IPS DF 6.9 (cell line): ENCODE data around the gene AFAP1.

Experiments used
- DNase-seq: peaks from one replicate; pipeline ENCODE4 v3.0.0-alpha.2; 2013; ENCODE audit warnings: low read depth, low spot score
- H3K27ac ChIP-seq: one replicate; pipeline ENCODE4 v1.5.1; 2013; ENCODE audit warnings: low read length, control low read depth
- H3K27me3 ChIP-seq: 2 replicates; pipeline ENCODE4 v1.6.1; 2013; ENCODE audit warnings: mild to moderate bottlenecking, low read length; ENCODE audit not compliant: control insufficient read depth, insufficient read depth
- H3K36me3 ChIP-seq: 2 replicates; pipeline ENCODE4 v1.6.1; 2013; ENCODE audit warnings: low read length; ENCODE audit not compliant: control insufficient read depth, insufficient read depth
- H3K4me1 ChIP-seq: 2 replicates; pipeline ENCODE4 v1.6.1; 2013; ENCODE audit warnings: low read length; ENCODE audit not compliant: control insufficient read depth, insufficient read depth
- H3K4me3 ChIP-seq: 2 replicates; pipeline ENCODE4 v1.5.1; 2013; ENCODE audit warnings: mild to moderate bottlenecking, low read length
- H3K9me3 ChIP-seq: 2 replicates; pipeline ENCODE4 v1.6.1; 2013; ENCODE audit warnings: low read length, inconsistent platforms; ENCODE audit not compliant: control insufficient read depth, insufficient read depth
- WGBS: extraction: QIAGEN DNeasy Blood & Tissue Kit; methylation state at CpG from one replicate; pipeline ENCODE4 v1.1.7; 2013; ENCODE audit warnings: mixed read lengths, missing lambda C conversion rate; ENCODE audit not compliant: insufficient read length, insufficient coverage; 5-methylcytosine and 5-hydroxymethylcytosine counted together

The AFAP1 gene

DNA sequence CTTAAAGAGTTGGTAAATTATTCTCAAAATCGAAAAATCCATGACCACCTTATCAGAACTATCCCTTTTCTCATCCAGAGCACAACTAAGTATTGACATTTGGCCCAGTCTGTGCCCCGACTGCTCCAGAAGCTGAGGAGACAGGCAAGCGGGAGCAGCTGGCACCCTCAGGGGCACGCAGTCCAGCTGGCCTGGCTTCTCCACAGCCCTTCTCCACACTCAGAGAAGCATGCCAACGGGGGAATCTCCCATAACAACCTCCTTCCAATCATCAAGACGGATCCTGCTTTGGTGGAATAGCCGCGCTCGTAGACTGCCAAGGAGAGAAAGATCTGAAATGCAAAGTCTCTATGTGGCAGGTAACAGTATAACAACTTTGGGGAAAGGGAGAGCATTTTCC lies 85.4 kb downstream of the AFAP1 start:
- H3K4me3 ChIP-seq = no peak overlapping the region
- H3K36me3 ChIP-seq = no peaks in the 10 kb centered on the region; the same call in 1 of the 2 replicates
- peaks cover 3% of the 10 kb centered on the region; the same call in 1 of the 2 replicates for H3K4me1 ChIP-seq
- WGBS = no CpG with 5 or more reads among the region's 9 CpGs
- H3K9me3 ChIP-seq = no peaks in the 10 kb centered on the region
- DNase-seq = no peak
- H3K27me3 ChIP-seq = no peaks in the 10 kb centered on the region
- no peak overlapping the region for H3K27ac ChIP-seq

DNA sequence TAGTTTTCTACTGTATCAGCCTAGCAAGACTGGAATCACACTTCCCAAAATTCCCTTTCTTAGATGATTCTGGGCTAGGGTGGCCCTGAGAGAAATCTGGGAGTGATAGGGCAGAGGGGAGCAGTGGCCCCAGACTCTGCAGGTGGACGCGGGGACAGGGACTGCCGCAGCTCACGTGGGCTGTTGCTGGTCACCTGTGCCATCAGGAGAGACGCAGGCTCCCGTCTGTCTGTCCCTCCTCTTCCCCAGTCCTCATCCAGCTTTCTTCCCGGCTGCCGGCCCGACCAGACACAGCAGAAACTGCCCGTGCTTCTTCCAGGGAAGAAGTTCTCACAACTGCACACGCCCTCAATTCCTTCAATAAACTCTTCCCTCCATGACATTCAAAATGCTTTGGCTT lies 86.4 kb downstream of the AFAP1 start:
- H3K27me3 ChIP-seq = no peaks in the 10 kb centered on the region
- H3K36me3 ChIP-seq = no peaks in the 10 kb centered on the region; the same call in 1 of the 2 replicates
- no peak for DNase-seq
- no peak overlapping the region for H3K4me3 ChIP-seq
- no peak overlapping the region for H3K27ac ChIP-seq
- H3K9me3 ChIP-seq = no peaks in the 10 kb centered on the region
- WGBS = no CpG with 5 or more reads among the region's 11 CpGs
- H3K4me1 ChIP-seq = peaks cover 3% of the 10 kb centered on the region; the same call in 1 of the 2 replicates

DNA sequence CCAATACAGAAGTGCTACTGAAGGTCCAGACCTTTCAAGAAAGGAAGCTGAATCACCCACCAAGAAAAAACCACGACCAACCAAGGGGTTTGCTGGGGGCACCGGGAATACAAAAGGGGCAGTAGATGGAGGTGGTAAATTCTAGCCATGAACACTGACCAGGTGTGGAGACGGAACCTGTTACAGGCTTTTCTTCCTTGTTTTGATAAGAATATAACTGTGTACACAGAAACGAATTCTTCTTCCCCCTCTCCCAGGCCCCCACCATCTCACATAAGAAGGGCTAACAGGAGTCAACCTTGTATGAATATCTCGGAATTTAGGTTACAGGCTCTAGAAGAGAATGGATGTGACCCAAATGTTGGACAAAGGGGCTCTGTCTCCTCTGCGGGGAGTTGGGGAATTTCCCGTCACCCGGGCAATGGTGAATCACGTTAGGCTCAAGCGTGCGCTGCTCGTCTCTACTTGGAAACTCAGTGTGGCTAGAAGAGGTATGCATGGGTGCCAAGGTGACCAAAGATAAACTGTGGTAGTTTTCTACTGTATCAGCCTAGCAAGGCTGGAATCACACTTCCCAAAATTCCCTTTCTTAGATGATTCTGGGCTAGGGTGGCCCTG lies 87.0 kb downstream of the AFAP1 start:
- no CpG with 5 or more reads among the region's 12 CpGs for WGBS
- no peak for DNase-seq
- no peak overlapping the region for H3K4me3 ChIP-seq
- no peak overlapping the region for H3K27ac ChIP-seq
- H3K9me3 ChIP-seq = no peaks in the 10 kb centered on the region
- no peaks in the 10 kb centered on the region for H3K27me3 ChIP-seq
- H3K4me1 ChIP-seq = peaks cover 3% of the 10 kb centered on the region; the same call in 1 of the 2 replicates
- H3K36me3 ChIP-seq = no peaks in the 10 kb centered on the region; the same call in 1 of the 2 replicates

DNA sequence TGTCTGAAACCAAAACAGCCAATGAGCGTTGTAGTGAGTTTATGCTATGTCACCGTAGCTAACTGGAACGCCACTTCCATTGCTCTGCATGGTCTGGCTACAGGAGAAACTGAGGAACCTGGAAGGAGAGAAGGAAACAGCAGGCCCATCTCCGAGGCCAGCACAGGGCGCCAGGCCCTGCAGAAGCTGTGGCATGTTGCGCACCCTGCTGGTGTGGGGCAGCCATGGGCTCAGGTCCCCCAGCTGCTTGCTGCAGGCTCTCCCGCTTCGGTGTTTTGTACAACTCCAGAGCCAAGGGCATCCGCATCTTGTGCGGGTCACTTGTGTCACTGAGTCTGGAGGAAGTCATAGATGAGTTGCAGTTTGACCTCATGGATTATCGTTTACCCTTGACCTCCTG lies 89.2 kb downstream of the AFAP1 start:
- Histone ChIP-seq H3K27me3 (no peaks in the 10 kb centered on the region), H3K27ac (no peak overlapping the region), H3K4me3 (no peak overlapping the region), H3K9me3 (no peaks in the 10 kb centered on the region), H3K36me3 (no peaks in the 10 kb centered on the region; the same call in 1 of the 2 replicates), H3K4me1 (no peaks in the 10 kb centered on the region)
- no CpG with 5 or more reads among the region's 11 CpGs for WGBS
- no peak for DNase-seq

DNA sequence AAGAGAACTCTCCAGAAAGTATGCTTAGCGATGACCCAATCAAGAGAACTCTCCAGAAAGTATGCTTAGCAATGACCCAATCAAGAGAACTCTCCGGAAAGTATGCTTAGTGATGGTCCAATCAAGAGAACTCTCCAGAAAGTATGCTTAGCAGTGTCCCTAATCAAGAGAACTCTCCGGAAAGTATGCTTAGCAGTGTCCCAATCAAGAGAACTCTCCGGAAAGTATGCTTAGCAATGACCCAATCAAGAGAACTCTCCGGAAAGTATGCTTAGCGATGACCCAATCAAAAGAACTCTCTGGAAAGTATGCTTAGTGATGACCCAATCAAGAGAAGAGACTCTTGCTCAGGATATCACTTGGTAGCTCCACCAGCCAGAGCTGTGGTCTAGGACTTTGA lies 92.5 kb downstream of the AFAP1 start:
- Histone ChIP-seq H3K9me3 (no peaks in the 10 kb centered on the region), H3K27ac (no peak overlapping the region), H3K36me3 (no peaks in the 10 kb centered on the region), H3K4me3 (no peak overlapping the region), H3K27me3 (no peaks in the 10 kb centered on the region), H3K4me1 (no peaks in the 10 kb centered on the region)
- WGBS = no CpG with 5 or more reads among the region's 6 CpGs
- no peak for DNase-seq

DNA sequence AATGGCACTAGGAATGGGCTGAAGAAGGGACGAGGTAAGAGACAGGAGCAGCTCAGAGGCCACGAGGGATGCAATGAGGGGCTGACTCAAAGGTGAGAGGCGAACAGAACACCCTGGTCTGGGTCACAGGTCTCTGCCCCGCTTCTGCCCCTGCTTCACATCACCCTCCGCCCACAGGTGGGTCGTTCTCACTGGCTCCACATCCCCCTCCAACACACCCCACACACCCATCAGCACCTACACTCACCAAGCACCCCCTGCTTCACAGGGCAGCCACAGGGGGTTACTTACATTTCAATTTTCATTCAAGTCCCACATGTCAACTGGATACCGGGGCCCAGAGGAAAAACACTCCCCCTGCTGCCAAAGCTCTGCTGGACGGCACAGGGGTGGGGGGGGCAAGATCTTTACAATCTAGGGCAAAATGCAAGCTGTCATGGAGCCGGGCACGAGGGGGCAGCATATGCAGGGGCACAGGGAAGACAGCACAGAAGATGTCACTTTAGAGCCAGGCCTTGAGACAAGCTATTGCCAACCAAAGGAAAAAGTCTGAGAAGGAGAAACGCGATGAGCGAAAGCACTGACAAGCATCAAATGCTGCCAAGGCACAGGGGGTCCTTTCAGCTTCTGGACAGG lies 94.0 kb downstream of the AFAP1 start:
- Histone ChIP-seq H3K4me3 (no peak overlapping the region), H3K4me1 (no peaks in the 10 kb centered on the region), H3K9me3 (no peaks in the 10 kb centered on the region), H3K36me3 (no peaks in the 10 kb centered on the region), H3K27me3 (no peaks in the 10 kb centered on the region), H3K27ac (no peak overlapping the region)
- no CpG with 5 or more reads among the region's 13 CpGs for WGBS
- no peak for DNase-seq

DNA sequence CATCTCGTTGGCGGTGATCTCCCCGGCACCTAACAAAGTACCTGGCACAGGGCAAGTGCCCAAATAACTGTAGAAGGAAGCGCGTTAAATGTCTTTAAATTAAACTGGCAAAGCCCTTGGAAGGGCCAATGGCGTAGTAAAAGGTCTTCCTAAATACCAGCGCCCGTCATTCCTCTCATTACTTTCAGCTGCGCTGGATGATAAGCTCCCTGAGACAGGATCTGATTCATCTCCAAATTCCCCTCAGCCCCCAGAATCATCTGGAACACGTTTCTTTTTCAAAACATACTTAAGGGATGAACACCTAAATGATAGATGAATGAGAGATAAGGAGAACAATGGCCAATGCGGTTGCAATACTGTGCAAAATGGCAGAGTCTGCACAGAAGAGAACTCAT lies 95.1 kb downstream of the AFAP1 start:
- no peak overlapping the region for H3K27ac ChIP-seq

DNA sequence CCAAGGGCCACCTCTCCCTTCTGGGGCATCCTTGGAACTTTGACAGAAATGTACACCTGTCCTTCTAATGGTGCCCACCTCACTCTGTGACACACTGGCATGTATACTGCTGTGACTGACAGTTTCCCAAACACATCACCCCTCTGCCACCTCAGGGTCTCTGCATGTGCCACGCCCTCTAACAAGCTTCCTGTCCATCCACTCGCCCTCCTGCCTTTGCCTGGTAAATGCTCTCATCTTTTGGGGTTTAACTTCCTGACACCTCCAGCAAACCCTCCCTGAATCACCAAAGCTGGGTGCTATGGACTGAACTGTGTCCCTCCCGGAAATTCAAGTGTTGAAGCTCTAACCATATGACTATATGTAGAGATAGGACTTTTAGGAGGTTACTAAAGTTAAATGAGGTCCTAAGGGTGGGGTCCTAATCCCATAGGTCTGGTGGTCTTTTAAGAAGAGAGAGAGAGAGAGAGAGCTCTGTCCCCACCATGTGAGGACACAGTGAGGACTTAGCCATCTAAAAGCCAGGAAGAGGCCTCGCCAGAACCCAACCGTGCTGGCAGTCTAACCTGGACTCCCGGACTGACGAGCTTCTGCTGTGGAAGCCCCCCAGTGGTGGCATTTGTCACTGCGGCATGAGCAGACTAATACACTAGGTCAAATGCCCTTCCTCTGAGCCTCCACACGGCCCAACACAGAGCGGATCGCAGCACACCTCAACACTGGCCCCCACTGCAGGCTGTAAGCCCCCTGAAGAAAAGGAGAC lies 95.6 kb downstream of the AFAP1 start:
- H3K4me1 ChIP-seq = no peaks in the 10 kb centered on the region
- no peaks in the 10 kb centered on the region for H3K36me3 ChIP-seq
- peak; percentile 64 for DNase-seq
- no peaks in the 10 kb centered on the region for H3K9me3 ChIP-seq
- H3K4me3 ChIP-seq = no peak overlapping the region
- no CpG with 5 or more reads among the region's 11 CpGs for WGBS
- no peak overlapping the region for H3K27ac ChIP-seq
- no peaks in the 10 kb centered on the region for H3K27me3 ChIP-seq

More for the DNA sequence above, 95.1 kb downstream of the AFAP1 start:
- no peaks in the 10 kb centered on the region for H3K9me3 ChIP-seq
- no peak for DNase-seq
- no peaks in the 10 kb centered on the region for H3K27me3 ChIP-seq
- no CpG with 5 or more reads among the region's 11 CpGs for WGBS
- no peaks in the 10 kb centered on the region for H3K36me3 ChIP-seq
- H3K4me1 ChIP-seq = no peaks in the 10 kb centered on the region
- H3K4me3 ChIP-seq = no peak overlapping the region

DNA sequence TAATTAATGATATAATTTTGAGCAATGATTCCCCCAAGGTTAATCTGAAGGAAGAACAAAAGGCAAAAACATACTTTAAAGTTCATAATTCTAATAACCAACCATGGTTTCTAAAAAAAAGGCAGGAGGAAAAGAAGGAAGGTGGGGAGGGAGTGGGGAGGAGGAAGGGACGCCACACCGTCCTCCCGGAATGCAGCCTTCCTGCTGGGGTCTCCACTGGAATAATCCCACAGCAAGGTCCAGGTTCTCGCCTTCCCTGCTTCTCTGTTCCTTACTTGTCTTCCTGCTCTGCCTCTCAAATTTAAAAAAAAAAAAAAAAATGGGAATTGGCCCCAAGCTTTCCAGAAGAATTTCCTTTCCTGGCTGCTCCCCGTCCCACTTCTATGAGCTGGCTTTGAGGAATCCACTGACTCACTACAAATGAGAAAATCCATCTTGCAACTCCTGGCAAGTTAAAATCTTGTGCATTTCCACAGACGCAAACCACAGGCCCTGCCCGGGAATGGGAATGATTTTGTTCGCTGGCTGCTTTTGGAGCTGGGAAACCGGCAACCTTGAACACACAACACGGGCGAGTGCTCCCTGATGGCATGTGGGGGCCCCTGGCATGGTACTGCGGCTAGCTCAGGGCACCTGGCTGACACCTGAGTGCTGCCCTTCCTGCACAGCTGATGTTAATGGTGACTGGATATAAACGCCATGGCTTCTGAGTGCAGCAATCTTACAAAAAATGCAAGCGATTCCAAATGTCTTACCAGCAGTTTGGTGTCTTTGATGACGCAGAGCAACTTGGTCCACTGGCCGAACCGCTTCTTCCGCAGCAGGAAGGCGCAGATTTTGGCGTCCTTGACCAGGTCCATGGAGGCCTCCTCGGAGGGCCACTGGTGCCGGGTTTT lies 97.0 kb downstream of the AFAP1 start:
- Histone ChIP-seq H3K4me3 (no peak overlapping the region), H3K36me3 (no peaks in the 10 kb centered on the region), H3K27ac (no peak overlapping the region), H3K27me3 (no peaks in the 10 kb centered on the region), H3K9me3 (no peaks in the 10 kb centered on the region), H3K4me1 (no peaks in the 10 kb centered on the region)
- no CpG with 5 or more reads among the region's 22 CpGs for WGBS
- DNase-seq = no peak

DNA sequence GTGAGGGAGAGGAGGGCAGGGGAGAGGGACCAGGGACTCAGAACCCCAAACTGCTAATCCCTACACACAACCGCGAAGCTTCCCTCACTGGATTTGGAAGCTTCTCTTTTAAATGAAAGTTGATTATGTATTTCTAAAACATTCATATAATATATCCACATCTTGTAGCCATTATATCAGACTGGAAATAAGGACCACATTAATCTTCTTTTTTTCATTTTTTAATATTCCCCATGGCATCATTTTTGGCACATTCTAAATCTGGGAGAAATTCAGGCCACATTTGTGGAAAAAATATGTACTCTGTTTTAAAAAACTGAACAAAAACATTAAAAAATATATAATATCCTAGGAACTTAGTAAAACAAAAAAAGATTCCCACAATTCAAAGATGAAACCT lies 97.8 kb downstream of the AFAP1 start:
- Histone ChIP-seq H3K27ac (no peak overlapping the region), H3K4me1 (no peaks in the 10 kb centered on the region), H3K9me3 (no peaks in the 10 kb centered on the region), H3K36me3 (no peaks in the 10 kb centered on the region), H3K4me3 (no peak overlapping the region), H3K27me3 (no peaks in the 10 kb centered on the region)
- DNase-seq = no peak
- WGBS = no CpG with 5 or more reads among the region's 2 CpGs
